ENCODE data around the gene IGSF21. TPM values are rescaled to one million over a fixed set of nuclear protein-coding genes. Genes with fewer than 3 reads are reported as not detected.

Gene IGSF21
- total and polyA plus RNA-seq, 2 of the 8 experiments (the other 6 are each of a cell fraction or from before 2014, with no cell fraction given), result 22.5 to 28.5 TPM

DNA sequence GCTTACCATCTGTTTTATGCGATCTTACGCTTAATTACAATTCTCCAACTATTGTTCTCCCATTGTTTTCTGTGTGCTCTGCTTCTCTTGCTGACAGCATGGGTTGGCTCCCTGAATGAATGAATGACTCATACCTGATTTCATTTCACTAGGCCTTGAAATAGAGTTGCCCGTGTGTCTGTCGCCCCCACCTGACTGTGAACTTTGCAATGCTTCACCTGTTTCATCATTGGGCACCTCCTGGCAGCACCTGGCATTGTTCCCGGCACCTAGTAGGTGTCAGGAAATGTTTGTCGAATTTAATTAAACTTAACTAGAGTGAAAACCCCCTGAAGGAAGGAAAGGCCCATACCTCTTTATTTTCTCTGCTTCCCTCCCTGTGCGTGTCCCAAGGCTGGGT is 252.7 kb downstream of the IGSF21 start:
- Histone ChIP-seq H2BK15ac (ENCODE audit: low read length) (no peak overlapping the region), H3K4ac (replicated peaks; ENCODE audit: insufficient read length, low read depth, low read length) (no peak overlapping the region), H2BK120ac (replicated peaks; ENCODE audit: low read depth, low read length) (no peak overlapping the region), H4K8ac (ENCODE audit: extremely low read depth, insufficient read depth, low read length) (no peak overlapping the region), H2BK20ac (ENCODE audit: low read length) (0 out of 2 replicates have a peak overlapping the region, but pooled peaks have one; percentile 27), H2AK5ac (ENCODE audit: low read depth, low read length) (no peak overlapping the region), H3K14ac (ENCODE audit: insufficient read length) (no peak overlapping the region), H3K18ac (ENCODE audit: extremely low read depth, low read length) (no peak overlapping the region), H4K5ac (ENCODE audit: insufficient read length, low read depth, low read length) (no peak overlapping the region), H3K79me1 (ENCODE audit: low read depth, low read length) (no peaks in the 10 kb centered on the region), H3K27me3 (replicated peaks in 1 of 4; ENCODE audit: control insufficient read depth in 3 of 4, extremely low read depth in 1 of 4, insufficient read depth in 3 of 4, low read length in 3 of 4) (no peaks in the 10 kb centered on the region), H3K79me2 (ENCODE audit: control insufficient read depth in 1 of 2, insufficient read depth in 2 of 2, low read length in 2 of 2) (no peaks in the 10 kb centered on the region), H4K91ac (replicated peaks; ENCODE audit: insufficient read length, low read length) (no peak overlapping the region), H2BK12ac (ENCODE audit: low read depth, low read length) (no peak overlapping the region), H4K20me1 (replicated peaks in 1 of 2; ENCODE audit: control insufficient read depth in 1 of 2, insufficient read depth in 2 of 2, low read length in 2 of 2) (no peaks in the 10 kb centered on the region), H3K36me3 (ENCODE audit: control insufficient read depth in 2 of 4, insufficient read depth in 4 of 4, low read length in 3 of 4) (no peaks in the 10 kb centered on the region), H3K4me1 (replicated peaks in 1 of 4; ENCODE audit: control insufficient read depth in 3 of 4, insufficient read depth in 4 of 4, low read length in 3 of 4) (no peaks in the 10 kb centered on the region; a peak in 2 of 7 replicates), H3K4me2 (ENCODE audit: insufficient read depth in 1 of 2, low read depth in 2 of 2, low read length in 2 of 2) (no peak overlapping the region), H3K9ac (replicated peaks in 1 of 4; ENCODE audit: extremely low read depth in 1 of 4, low read depth in 3 of 4, low read length in 3 of 4) (no peak overlapping the region), H3K23me2 (ENCODE audit: low read depth, low read length) (peaks cover 8% of the 10 kb centered on the region; the same call in 1 of the 2 replicates), H3K9me3 (ENCODE audit: insufficient read depth in 2 of 2, low read depth in 1 of 2, low read length in 1 of 2) (no peaks in the 10 kb centered on the region), H3K23ac (ENCODE audit: insufficient read length) (no peak overlapping the region), H2AFZ (ENCODE audit: low read length) (no peak overlapping the region), H3K56ac (replicated peaks; ENCODE audit: insufficient read length, low read depth, low read length) (no peak overlapping the region), H3K4me3 (ENCODE audit: extremely low read depth in 1 of 4, insufficient read depth in 2 of 4, low read depth in 3 of 4, low read length in 4 of 4) (no peak overlapping the region), H3K27ac (ENCODE audit: low read depth, low read length) (no peak overlapping the region), H2BK5ac (ENCODE audit: low read depth, low read length) (no peak overlapping the region)
- ChIA-PET POLR2A (ENCODE audit: partially characterized antibody) (no interaction called here), CTCF (ENCODE audit: partially characterized antibody) (interaction anchor here (0.7 to 3.9 kb wide), 7 partner anchors 11 to 215 kb away, joined by 3 to 17 read pairs (median 3); no protein-coding TSS in a partner anchor)
- DNase-seq (ENCODE audit: low read depth in 1 of 2, low spot score in 2 of 2) (no peak), FAIRE-seq (no peak)
- 86% methylated on average over 7 of the region's 7 CpGs; no CpG with 5 or more reads in 1 of the 2 experiments for WGBS, 2 experiments (ENCODE audit: extremely low coverage in 1 of 2, insufficient coverage in 1 of 2, insufficient read length in 1 of 2, insufficient replicate concordance in 2 of 2, low coverage in 1 of 2, low lambda C conversion rate in 2 of 2, missing lambda C conversion rate in 1 of 2)
- TF ChIP-seq SIN3A (conservative IDR thresholded peaks at IDR 0.05 in 1 of 2, IDR thresholded peaks at IDR 0.05 in 1 of 2; ENCODE audit: low read depth in 1 of 2, low read length in 2 of 2) (no peak), ASH2L (IDR thresholded peaks at IDR 0.05; ENCODE audit: low read length) (no peak), GTF2F1 (IDR thresholded peaks at IDR 0.05; ENCODE audit: borderline replicate concordance, low read depth, low read length) (no peak), RFX5 (IDR thresholded peaks at IDR 0.05; ENCODE audit: borderline replicate concordance, low read depth, low read length) (no peak), BRCA1 (IDR thresholded peaks at IDR 0.05; ENCODE audit: low read depth, low read length) (no peak), RAD21 (IDR thresholded peaks at IDR 0.05 in 1 of 2, conservative IDR thresholded peaks at IDR 0.05 in 1 of 2; ENCODE audit: low read depth in 2 of 2, low read length in 2 of 2) (peak; percentile 24; a peak in 2 of 4 replicates), SP1 (IDR thresholded peaks at IDR 0.05; ENCODE audit: low read depth, low read length) (no peak), SIX5 (IDR thresholded peaks at IDR 0.05; ENCODE audit: low read depth, low read length) (no peak), MAX (IDR thresholded peaks at IDR 0.05) (no peak)
- TF ChIP-seq, protein P1, sequence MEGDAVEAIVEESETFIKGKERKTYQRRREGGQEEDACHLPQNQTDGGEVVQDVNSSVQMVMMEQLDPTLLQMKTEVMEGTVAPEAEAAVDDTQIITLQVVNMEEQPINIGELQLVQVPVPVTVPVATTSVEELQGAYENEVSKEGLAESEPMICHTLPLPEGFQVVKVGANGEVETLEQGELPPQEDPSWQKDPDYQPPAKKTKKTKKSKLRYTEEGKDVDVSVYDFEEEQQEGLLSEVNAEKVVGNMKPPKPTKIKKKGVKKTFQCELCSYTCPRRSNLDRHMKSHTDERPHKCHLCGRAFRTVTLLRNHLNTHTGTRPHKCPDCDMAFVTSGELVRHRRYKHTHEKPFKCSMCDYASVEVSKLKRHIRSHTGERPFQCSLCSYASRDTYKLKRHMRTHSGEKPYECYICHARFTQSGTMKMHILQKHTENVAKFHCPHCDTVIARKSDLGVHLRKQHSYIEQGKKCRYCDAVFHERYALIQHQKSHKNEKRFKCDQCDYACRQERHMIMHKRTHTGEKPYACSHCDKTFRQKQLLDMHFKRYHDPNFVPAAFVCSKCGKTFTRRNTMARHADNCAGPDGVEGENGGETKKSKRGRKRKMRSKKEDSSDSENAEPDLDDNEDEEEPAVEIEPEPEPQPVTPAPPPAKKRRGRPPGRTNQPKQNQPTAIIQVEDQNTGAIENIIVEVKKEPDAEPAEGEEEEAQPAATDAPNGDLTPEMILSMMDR (IDR thresholded peaks at IDR 0.05; ENCODE audit: control extremely low read depth in 1 of 3, insufficient read depth in 1 of 3, low read depth in 1 of 3, low read length in 3 of 3), result peak in 2 of 3 experiments; percentile 13 to 17; a peak in 1 of 4 replicates
